Islet of Langerhans (tissue), 1 donor: ENCODE data around the gene METTL24.

Experiments
- FAIRE-seq: peaks from one replicate; lab custom pipeline; 2011; peaks lifted over from hg19 to GRCh38; lab: Jason Lieb, UNC

METTL24 gene, protein sequence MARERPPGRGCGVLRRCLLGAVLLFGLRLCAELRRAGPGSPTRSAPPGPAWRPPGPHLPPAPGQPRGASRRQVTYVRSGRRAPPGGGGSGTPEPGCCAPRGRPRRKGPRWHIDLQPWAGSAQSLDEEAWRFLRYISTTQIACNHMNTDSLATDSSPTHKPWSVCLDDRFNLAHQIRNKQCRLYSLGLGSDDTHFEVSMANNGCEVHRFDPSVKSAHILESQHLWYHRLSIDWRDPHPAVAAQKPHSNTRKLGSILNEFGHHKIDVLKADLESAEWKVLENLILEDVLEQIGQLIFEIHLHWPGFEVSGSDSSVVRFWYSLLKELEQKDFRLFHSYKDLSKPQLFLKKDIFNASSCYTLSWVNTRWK

DNA sequence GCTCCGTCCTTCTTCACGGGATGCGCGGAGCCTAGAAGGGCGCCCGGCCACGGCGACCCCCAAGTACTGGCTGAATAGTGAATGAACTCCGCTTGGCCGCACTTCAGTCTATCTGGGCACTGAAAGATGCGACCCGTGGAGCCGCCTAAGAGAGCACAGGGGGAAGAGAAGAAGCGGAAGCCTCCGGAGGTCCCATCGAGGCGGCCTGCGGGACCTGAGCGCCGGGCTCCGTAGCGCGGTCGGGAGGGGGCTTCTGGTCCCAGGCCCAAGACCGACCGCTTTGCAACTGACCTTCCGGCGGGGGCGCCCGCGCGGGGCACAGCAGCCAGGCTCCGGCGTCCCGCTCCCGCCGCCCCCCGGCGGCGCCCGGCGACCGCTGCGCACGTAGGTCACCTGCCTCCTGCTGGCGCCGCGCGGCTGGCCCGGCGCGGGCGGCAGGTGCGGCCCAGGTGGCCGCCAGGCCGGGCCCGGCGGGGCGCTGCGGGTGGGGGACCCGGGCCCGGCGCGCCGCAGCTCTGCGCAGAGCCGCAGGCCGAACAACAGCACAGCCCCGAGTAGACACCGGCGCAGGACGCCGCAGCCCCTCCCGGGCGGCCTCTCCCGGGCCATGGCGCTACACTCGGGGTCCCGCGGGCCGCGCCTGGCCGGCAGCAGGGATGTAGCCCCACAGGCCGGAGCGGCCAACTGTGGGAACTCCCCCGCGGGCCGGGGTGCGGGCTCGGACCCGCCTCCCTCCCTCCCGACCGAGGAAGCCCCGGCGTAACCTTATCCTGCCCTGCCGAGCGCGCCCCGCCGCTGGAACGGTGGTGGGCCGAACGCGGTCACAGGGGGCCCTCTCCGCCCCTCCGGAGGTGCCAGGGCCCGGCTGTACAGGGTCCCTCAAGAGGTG is at the start of gene METTL24:
Gene METTL24, minus strand, starts transcription at position 686 of the 889 bp plus-strand sequence. Its CDS starts 77 bp downstream, at position 609.
- no peak for FAIRE-seq

GRCh38 chr6:110404607-110405006 is 46.5 kb upstream of the METTL24 start:
- FAIRE-seq: no peak

DNA sequence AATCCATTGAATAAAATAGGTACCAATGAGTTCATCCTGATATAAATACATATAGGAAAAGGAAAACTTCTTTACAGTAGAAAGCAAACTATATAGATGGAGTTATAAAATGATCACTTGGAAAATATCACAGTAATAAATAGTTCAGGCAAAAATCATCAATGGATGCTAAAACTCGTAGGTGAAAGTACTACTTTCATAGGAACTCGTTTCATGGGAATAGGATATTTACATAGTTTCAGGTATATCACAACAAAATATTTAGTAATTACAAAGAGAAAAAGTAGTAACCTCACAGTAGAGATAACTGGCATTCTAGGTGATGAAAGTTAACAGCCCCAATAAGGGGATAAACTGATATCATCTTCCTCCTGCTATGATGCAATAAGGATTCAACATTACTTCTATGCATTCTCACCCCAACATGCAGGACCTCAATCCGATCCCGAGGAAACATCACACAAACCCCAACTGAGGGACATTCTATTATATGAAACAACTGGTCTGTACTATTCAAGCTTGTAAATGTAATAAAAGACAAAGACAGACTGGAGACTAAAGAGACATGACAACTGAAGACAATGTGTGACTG is 43.5 kb upstream of the METTL24 start:
- no peak for FAIRE-seq

- no peak for FAIRE-seq
These were observed 42.1 kb upstream of the METTL24 start for GRCh38 chr6:110400208-110400607.

DNA sequence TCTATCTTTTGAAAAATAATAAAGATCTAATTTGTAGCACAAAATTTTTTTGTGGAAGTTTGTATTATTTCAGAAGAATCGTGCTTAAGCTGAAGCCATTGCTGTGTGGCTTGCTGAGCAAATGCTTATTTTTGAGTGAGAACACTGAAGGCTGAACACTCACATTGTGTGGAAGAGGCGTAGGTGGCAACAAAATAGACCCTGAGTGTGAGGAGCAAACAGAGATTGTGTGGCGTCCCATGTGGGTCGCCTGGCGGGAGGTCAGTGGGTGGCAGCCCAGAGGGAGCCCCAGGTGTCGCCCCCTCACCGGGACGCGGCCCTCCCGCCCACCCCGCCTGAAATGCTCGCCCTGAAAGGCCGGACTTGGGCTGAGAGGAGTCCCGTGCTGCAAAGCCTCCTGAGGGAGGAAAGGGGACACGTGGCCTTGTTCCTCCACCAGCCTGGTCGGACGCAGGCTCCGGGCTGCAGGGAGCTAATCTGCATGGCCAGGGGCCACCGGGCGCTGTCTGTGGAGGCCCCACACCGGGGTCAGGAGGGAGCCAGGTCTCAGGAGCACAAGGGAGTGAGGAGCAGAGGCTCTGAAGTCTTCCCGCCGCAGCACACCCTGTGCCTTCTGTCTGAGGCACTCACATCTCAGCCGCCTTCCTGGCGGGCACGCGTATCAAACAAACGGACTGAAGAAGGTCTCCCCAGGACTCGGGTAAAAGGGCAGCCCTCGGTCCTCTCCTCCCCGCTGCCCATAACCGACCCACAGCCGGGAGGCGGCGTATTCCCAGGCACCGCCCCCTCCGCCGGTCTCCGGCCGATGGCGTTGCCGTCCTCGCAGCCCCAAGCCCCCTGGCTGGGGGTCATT is 41.3 kb upstream of the METTL24 start:
- FAIRE-seq: no peak

DNA sequence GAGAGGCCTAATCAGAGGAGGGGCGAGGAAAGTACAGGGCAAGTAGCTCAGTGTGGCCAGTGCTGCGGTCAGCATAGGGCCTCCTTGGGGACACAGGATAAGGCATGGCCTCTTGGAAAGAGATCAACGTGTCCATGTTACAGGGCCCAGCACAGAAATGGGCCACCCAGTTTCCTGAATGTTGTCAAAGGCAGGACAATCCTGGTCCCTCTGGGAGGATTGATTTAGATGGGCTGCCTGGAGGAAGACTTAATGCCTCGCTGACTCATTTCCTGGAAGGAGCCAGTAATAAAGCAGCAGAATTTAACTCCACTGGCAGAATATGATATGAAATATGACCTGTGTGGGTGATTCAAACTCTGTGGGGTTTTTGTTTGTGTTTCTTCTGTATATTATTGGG is 40.6 kb upstream of the METTL24 start:
- FAIRE-seq: no peak

GRCh38 chr6:110395221-110395620 is 37.1 kb upstream of the METTL24 start:
- FAIRE-seq: no peak

- FAIRE-seq: no peak
These were observed 36.3 kb upstream of the METTL24 start for GRCh38 chr6:110394409-110394808.

GRCh38 chr6:110392727-110393126 is 34.6 kb upstream of the METTL24 start:
- FAIRE-seq: no peak

DNA sequence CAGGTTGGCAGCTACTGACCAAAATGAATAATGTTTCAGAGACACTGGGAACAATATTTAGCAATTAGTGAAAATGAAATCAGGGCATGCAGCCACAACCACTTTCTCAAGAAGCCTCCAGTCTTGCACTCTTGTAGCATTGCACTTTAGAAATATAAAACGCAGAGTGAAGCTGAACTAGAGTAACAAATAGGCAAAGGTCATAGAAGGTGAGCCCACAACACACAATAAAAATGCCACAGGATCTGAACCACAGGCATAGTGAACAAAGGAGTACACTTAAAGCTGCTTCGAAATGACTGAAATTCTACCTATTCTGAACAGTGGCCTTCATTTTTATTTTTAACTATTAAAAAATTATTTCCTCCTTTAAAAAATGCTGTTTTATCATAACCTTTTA is 32.3 kb upstream of the METTL24 start:
- FAIRE-seq: no peak

GRCh38 chr6:110389689-110390382 is 31.7 kb upstream of the METTL24 start:
- FAIRE-seq: no peak

GRCh38 chr6:110387986-110388385 is 29.8 kb upstream of the METTL24 start:
- FAIRE-seq: no peak

DNA sequence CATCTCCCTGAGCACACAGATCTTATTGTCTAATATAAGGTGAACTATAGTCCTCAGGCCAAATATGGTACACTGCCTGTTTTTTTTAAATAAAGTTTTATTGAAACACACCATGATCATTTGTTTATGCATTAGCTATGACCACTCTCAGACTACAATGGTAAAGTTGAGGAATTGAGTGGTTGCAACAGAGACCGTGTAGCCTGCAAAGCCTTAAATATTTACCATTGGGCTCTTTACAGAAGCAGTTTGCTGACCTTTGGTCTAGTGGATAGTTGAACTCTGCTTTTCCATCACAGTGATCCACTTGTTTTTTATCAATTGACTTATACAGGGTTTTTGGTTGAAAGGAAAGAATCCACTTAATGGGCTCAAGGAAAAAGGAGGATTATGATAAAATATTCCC is 27.3 kb upstream of the METTL24 start:
- FAIRE-seq: no peak

GRCh38 chr6:110378552-110378951 is 20.4 kb upstream of the METTL24 start:
- no peak for FAIRE-seq

DNA sequence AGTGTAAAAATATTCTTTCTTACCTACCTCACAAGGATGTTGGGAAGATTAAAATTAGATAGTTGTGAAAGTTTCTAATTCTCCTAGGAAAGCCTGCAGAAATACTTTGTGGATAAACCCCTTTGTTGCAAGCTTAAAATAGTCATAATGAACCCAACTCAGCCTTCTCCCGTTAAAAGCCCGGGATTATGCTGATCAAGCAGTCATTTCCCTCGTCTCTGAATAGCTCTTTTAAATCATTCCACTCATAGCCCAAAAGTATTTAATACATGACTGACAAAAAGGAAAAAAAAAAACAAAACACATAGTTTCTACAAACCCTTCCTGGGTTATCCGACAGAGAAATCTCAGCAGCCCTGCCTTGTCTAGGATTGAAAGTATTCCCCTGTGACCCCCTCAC is 10.9 kb upstream of the METTL24 start:
- FAIRE-seq: no peak

- FAIRE-seq: no peak
These were observed 10.1 kb upstream of the METTL24 start for GRCh38 chr6:110368284-110368683.

DNA sequence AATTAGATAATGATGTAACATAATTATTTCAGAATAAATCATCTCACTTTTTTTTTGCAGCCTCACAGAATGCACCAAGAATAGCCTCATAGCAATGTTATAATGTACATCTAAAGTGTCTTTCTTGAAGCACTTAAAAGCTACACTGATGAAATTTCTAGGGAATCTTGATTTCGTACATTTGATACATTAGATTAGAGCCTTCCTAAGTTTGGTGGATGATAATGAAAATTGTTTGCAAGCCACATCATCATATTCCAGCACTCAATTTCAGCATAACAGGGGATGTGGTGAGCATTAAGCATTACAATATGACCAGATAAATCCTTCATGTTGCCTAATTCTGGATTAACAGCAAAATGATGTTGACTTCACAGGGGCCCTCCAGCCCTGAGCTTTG is 9.7 kb upstream of the METTL24 start:
- FAIRE-seq: no peak

- FAIRE-seq: no peak
These were observed 8.8 kb upstream of the METTL24 start for GRCh38 chr6:110366975-110367374.

DNA sequence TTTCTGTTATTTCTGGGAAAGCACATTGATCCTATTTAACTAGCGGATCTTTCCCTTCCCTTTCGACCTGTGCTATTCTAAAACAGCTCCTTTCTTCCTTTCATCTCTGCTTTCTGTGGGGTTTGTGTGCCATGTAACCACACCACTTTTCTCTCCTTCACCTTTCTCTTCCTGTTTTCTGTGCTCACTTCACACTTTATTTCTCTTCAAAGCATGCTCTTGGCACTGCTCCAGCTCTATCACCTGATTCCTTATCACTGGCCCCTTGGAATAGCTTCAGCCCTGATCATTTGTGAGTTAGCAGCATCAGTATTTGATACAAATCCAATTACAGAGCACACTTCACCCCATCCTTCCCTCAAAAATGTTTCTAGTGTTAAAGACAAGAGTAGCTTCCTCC is 8.1 kb upstream of the METTL24 start:
- no peak for FAIRE-seq

- FAIRE-seq: no peak
These were observed 6.4 kb upstream of the METTL24 start for GRCh38 chr6:110364364-110365105.

- FAIRE-seq: no peak
These were observed 5.6 kb upstream of the METTL24 start for GRCh38 chr6:110363748-110364147.
